HG03064 (cell line): ENCODE results near the gene RNF14.

ENCODE experiments used
- ATAC-seq: cut with Tn5 transposase; IDR thresholded peaks from one replicate; pipeline ENCODE4 v1.9.1; 2021; ENCODE audit warnings: low read depth; ENCODE audit not compliant: unreplicated experiment

The RNF14 gene

DNA sequence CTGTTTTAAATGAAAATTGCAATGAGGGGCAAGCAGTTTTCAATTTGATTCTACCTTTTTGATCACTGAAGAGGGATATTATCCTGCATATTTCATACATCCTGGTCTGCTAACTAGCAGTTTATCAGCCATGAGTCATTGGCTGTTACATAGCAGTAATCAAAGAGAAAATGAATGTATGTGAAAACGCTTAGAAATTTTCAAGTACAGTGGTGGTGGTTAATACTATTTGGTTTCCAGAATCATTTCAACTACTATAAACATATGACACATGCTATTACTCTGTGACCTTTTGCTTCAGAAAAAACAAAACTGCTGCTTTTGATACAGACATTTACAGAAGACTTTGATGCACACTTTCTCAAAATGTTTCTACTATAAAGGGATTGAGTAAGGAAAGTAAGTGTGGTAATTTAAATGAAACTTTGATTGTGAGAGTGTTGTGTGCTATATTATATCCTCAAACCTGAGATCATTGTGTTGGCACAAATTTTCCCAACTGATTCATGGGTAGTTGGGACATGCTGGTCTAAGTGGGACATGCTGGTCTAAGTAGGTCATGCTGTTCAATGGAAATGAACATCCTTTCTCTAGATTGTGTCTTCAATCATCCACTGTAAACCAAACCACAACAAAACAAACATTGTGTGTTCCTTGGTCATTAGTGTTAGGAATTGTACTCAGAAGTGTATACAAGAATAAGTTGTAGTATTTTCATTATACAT lies 5.1 kb downstream of the RNF14 start:
- no peak for ATAC-seq

DNA sequence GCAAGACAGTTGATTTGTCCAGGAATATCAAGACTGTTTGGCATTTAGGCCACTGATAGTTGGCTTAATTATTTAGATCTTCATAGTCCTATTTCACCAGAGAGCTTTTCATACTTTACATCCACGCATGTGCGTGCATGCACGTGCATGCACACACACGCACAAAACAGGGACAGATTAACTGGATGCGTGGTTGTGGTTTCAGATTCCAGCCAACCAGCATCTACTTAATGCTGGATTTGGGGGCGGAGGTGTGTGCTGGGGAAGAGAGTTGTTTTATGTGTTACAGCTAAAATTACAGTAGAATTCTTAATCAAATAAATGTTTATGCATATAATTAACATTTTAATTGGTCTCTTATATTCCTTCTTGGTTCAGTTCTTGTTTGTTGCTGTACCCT lies 7.3 kb downstream of the RNF14 start:
- ATAC-seq = no peak

DNA sequence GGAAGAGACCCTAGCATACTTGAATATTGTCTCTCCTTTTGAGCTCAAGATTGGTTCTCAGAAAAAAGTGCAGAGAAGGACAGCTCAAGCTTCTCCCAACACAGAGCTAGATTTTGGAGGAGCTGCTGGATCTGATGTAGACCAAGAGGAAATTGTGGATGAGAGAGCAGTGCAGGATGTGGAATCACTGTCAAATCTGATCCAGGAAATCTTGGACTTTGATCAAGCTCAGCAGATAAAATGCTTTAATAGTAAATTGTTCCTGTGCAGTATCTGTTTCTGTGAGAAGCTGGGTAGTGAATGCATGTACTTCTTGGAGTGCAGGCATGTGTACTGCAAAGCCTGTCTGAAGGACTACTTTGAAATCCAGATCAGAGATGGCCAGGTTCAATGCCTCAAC lies 9.5 kb downstream of the RNF14 start:
- ATAC-seq = no peak

DNA sequence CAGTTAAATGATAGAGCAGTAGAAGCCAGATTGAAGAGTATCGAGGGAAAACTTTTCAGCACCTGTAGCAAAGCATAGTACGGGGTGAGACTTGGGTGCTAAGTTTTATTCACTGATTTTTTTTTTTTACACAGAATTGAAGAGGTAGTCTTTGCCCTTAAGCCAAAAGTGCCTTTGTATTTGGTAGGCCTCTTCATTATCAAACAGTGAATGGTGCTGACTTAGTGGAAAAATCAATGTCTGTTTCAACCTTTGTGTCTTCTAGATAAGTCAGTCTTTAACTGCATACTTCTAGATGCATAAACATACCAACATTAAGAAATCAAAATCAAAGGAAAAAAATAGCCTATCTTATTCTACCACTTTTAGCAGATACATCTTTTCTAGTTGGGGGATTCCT lies 13.7 kb downstream of the RNF14 start:
- ATAC-seq = no peak

DNA sequence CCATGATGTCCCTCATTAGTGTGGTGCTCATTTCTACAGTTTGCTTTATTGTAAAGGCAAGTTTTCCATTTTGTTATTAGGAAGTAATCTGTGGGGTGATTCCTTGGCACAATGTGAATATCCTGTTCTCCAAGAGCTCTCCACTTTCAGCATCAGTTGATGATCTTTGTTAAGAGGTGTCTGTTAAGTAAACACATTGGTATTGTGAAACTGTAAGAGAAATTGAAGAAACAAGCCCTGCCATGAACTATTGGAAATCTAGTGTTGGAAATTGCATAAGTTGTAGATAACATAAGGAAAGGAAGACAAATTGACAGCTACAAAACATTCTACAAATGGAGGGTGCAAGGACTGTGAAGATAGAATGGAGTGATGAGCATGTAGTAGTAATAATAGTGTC lies 17.2 kb downstream of the RNF14 start:
- ATAC-seq = no peak

DNA sequence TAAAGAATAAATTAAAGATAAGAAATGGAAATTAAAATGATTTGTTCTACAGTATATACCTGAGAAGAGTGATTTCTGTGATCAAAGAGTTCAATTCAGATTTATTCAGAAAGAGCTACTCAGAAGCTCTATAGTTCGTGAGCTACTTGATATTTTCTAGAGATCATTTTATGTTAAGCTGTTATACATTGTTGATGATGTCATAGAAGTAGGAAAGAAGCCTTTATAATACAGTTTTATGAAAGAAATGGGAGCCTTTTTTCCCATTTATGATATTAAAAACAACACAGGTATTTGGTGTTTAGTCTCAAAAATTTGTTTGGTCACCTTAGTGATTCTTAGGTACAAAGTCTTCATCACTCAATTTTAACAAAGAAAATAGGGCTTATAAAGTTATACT lies 20.8 kb downstream of the RNF14 start:
- ATAC-seq = no peak

DNA sequence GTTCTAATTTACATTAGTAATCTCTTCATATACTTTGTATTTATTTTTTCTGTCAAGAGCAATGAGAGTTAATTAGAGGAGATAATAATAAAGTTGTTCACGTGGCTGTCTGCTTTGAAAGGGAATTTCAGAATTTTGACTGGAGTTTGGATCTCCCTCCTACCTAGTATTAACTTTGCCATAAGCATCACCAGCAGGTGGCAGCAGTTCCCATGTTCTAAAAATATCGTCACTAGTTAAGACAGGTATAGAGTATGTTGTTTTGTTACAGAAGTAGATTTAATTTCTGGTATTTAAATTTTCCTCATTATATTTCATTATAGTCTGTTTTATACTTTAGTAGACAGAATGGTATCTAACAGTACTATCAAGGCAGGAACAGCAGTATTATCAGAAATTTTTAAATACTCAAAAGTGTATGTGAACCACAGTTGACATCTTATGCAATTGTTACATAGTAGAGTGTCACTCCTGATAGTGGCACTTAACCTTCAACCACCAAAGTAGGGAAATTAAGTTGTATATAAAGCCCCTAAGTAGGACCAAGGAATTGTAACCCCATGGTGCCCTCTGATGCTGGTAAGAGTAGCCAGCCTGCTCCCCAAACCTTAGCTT lies 23.6 kb downstream of the RNF14 start:
- no peak for ATAC-seq

DNA sequence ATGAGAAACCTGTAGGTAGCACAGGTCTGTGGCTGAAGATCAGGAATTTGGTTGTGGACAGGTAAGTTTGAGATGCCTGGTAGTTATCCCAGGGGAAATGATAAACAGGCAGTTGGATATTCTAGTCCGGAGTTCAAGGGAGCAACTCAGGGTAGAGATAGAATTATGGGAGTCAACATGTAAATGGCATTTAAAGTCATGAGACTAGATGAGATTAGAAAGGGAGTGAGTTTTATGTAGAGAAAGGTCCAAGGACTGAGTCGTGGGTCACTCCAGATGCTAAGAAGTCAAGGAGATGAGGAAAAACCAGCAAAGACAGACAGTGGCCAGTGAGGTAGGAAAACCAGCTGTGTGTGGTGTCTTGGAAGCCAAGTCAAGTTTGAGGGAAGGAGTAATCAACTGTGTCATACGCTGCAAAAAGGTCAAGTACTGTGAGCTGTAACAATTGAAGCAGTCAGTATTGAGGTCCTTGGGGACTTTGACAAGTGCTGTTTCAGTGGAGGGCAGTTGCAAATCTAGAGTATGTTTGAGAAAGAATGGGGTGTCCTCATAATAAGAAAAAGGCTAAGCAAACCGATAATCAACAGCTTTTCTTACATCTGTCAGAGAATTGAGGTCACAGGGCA lies 25.7 kb downstream of the RNF14 start:
- ATAC-seq = no peak

DNA sequence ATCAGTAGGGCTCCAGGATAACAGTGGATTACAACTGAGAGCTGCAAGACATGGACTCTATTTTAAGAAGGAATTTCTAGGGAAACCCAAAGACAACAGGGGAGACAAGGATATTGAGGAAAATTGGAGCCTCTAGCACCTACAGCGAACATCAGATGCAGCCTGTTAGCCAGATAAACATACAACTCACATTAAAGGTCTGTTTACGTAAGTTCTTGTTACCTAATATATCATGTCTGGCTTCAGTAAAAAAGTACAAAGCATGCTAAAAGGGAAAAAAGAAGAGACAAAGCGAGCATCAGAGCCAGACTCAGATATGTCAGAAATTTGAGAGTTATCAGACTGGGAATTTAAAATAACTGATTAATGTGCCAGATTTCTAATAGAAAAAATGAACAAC lies 26.8 kb downstream of the RNF14 start:
- no peak for ATAC-seq

DNA sequence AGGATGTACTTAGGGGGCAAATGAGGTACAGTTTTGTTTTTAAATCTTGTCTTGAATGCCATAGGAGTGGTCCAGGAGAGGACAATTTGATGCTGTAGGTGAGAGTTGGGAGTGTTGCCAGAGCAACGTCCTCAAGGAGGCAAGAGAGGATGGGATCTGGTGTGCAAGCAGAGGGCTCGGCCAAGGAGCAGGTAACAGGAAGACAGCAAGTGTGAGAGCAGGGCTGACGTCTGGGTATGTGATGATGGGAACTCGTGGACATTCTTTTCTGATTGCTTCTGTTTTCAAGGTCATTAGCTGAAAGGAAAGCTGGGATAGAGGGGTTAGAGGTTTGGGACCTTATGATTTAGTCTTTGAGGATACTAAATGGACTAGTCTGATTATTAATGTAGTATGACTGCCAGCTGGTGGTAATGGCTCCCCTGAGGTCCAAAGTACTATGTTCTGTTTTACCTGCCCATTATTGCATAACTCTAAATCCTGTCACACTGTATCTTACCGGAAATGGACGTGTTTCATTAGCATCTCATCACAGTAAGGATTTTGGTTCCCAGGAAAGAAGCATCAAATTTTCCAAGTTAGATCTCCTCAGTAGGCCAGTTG lies 28.6 kb downstream of the RNF14 start:
- ATAC-seq = no peak

DNA sequence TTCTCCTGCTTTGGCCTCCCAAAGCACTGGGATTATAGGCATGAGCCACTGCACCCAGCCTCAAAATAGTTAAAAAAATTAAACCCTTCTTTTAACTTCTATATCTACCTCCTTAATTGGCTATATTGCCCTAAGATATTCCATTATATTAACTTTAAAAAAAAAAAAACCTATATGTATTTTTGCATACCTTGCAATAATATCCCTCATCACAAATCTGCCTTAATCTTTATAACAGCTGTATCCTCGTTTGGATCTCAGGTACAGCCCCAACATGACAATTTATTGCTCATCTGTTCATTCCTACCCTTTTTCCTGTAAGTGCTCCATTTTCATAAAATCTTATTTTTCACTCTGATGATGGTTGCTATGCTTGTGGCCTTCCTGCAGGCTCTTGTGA lies 31.3 kb downstream of the RNF14 start:
- ATAC-seq = no peak

DNA sequence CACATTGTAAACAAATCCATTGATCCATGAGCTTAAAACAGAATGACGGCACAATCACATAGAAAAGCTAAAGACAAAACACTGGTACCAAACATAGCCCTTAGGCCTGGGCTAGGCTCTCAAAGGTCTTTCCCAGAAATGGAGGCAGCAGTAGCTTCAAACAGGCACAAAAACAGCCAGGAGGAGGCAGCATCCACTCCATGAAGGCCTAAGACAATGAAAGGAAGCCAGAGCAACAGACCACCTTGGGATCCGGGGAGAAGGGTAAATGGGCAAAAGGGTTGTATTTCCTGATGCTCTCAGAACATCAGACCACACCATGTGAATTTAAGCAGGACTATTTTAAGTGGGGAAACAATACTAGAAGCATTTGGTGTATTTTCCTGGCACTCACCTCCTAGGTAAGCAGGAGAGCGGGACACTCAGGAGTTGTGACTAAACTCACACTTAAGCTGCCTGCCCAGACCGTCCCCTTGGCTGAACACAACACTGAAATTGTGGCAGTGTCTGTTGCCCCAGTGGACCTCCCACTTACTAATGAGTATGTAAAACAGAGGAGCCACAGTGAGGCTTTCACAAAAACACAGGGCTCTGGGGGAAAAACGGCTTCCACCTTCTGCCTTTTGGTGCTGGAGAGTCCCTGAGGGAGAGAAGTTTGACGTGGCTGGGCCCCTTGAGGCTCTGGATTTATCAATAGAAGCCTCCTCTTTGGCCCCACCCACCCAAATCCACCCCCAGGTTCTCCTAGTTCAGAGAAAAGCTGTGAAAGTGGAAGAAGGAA lies 32.0 kb downstream of the RNF14 start:
- ATAC-seq = no peak

DNA sequence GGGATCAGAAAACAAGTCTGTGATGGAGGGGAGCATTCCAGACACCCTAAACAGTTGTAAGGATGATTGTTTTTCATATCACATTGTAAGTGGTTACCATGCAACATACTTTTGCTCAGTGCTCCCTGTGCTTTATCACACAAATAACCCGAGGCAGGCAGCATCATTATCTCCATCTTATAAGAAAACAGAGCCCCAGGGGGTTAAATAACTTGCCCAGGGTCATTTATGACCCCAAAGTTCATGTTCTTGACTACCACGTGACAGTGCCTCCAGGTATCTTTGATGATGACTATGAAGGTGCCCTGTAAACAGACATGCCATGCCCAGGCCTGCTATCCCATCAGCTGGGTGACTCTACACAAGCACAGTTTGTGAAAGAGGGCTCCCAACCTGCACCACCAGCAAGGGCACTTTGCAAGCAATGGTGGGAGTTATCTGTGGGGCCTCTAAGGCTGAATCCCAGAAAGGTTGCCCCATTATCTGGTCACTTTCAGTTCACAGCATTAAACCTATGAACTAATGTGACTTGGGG lies 34.4 kb downstream of the RNF14 start:
- ATAC-seq = no peak

DNA sequence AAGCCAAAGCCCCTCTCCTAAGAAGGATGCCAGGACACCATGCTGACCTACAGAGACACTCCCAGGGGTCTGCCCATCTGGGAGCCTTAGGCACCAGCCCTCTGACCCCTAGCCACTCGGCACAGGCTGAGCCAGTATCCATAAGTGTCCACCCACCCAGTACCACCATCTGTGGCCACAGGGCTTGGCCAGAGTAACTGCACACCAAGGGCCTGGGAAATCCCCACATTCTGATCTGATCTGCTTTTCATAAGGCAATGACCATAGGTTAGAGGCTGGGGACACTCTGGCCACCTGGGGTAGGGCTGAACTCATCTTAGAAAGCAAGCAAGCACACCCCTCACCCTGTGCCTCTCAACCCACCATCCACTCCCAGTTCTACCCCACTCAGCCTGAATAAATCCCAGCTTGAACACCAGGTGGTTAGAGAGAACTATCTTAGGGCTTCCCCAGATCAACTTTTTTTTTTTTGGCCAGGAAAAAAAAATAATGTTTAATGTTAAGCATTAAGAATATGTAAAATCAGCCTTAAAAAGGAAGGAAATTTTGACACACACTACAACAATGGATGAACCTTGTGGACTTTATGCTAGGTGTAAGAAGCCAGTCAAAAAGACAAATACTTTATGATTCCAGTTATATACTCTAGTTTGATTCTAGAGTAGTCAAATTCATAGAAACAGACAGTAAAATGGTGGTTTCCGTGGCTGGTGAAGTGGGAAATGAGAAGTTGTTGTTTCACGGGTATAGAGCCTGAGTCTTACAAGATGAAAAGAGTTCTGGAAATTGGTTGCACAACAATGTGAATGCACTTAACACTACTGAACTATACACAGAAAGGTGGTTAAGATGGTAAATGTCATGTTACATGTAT lies 37.7 kb downstream of the RNF14 start:
- ATAC-seq = no peak

DNA sequence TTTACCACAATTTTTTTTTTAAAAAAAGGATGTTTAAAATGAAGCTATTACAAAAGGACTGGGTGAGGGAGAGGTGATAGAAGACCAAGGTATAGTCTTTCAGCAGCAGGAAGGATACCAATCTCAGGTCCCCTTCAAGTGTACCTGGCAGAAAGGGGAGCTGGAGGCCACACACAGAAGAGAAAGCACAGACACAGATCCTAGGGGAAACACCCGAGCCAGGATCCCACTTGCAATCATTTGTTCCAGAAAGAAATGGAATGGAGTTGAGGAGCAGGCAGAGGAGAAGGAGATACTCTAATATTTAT lies 38.3 kb downstream of the RNF14 start:
- ATAC-seq = no peak

DNA sequence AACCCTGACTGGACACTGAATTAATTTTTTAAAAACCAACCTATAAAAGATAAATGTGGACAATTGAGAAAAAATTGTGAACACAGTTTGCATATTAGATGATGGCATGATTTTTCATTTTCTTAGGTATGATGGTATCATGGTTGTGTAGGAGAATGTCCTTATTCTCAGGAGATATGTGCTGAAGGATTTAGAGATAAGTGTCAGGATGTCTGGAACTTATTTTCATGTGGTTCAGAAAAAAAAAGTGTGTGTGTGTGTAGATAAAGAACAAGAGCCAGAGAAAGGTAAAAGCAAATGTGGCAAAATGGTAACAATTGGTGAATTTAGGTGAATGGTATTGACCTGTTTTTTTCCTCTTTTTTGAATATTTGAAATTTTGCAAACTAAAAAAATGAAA lies 39.9 kb downstream of the RNF14 start:
- ATAC-seq = no peak

DNA sequence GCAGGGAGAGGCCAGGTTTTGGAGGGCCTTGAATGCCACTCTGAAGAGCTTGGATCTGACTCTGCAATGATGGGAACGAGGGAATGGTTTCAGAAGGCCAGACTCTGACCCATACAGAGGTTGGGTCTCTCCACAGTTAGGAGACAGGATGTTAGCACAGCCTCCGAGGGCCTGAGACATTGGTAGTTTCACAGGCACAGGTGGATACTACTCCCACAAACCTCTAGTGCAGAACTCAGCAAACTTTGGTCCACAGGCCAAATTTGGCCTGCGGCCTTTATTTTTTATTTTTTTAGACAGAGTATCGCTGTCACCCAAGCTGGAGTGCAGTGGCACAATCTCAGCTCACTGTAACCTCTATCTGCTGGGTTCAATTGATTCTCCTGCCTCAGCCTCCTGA lies 41.0 kb downstream of the RNF14 start:
- ATAC-seq = no peak

DNA sequence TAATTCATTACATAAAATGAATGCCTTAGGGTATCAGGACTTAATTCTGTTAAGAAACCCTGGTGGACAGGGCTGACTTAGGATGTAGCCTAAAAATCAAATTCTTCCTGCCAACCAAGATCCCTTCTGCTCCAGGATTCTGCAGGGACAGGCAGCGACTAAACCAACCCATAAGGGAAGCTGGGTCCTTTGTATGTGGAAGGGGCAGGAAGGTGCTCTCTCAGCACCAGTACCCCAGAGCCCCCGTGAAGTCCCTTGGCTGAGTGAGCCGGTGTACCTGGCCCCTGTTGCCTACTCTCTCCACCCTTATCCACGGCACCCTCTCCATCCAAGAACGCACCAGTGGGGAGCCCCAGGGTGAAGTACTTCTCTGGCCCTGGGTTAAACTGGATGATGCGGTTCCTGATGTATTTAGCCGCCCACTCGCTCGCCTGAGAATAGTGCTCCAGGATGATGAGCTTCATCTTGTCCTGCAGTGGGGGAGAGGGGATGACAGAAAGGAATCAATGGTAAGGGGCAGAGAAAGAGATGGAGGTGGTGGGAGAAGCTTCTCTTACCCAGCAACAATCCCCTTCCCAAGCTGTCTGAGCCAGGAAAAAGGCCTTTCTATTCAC lies 42.8 kb downstream of the RNF14 start:
- ATAC-seq = no peak

DNA sequence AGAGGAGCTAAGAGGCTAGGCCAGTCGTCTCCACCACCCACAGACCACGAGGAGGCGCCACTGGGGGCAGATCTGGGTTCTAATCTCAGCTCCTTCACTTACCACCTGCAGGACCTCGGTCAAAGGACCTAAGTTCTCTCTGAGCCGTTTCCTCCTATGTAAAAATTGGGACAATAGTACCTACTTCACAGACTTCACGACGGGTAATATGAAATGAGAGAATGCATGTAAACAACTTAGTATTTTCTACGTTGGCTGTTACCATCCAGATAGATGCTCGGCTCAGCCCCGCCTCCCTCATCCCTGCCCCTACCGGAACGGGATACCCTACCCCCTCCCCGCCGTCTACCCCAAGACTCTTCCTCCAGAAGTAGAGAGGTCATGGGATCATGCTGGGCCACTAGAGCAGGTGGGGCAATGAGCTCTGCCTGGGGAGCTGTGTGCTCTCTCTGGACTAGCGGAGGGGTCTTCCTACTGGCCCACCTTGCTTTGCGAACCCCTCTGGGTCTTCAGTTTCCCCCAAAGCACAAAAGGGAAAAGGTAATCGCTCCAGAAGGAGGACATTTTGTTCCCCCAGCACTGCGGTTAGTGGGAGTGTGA lies 43.4 kb downstream of the RNF14 start:
- no peak for ATAC-seq
